CD4-positive, CD25-positive, alpha-beta regulatory T cell (primary cell): ENCODE results near the gene MYO7A. TPM values are rescaled to one million over a fixed set of nuclear protein-coding genes. Genes with fewer than 3 reads are reported as not detected.
A peak's percentile ranks its signal among the peaks of the same experiment; 100 is the strongest.

Source experiments
- ATAC-seq, 2 donors: fragments of 150-1000 bp; cut with Tn5 transposase; one replicate each; pipeline ENCODE4 v1.10.0; 2021; ENCODE audit warnings: low read depth in 2 of 2, moderate number of reproducible peaks in 2 of 2, moderate library complexity in 1 of 2
- DNase-seq, 3 donors: peaks; one replicate each; pipeline versions ENCODE4 v3.0.0 to v3.0.0-alpha.2; 2012 to 2022; ENCODE audit warnings: mixed read lengths in 1 of 3
- H3K27ac ChIP-seq: one replicate; pipeline ENCODE4 v1.7.0; 2013; ENCODE audit warnings: mild to moderate bottlenecking, low read length; ENCODE audit not compliant: insufficient read depth, poor library complexity, severe bottlenecking
- H3K27me3 ChIP-seq: one replicate; pipeline ENCODE4 v1.7.0; 2013; ENCODE audit warnings: low read length; ENCODE audit not compliant: control insufficient read depth, insufficient read depth
- H3K36me3 ChIP-seq: one replicate; pipeline ENCODE4 v1.7.0; 2013; ENCODE audit warnings: mild to moderate bottlenecking, low read length, moderate library complexity; ENCODE audit not compliant: control insufficient read depth, insufficient read depth
- H3K4me1 ChIP-seq: 2 replicates; pipeline ENCODE4 v1.7.0; 2013; ENCODE audit warnings: mild to moderate bottlenecking, low read length; ENCODE audit not compliant: insufficient read depth, control insufficient read depth, poor library complexity, severe bottlenecking
- H3K4me3 ChIP-seq: one replicate; pipeline ENCODE4 v1.7.0; 2013; ENCODE audit warnings: low read depth, mild to moderate bottlenecking, low read length, moderate library complexity
- H3K9me3 ChIP-seq, 2 experiments: 1 replicate in 1 of 2; 2 replicates in 1 of 2; pipeline ENCODE4 v1.7.0; 2013; ENCODE audit warnings: low read length in 2 of 2, mild to moderate bottlenecking in 1 of 2, moderate library complexity in 1 of 2; ENCODE audit not compliant: control insufficient read depth in 2 of 2
- H3K27ac Mint-ChIP-seq, 3 donors: one replicate each; pipeline ENCODE4 v1.8.0; 2020 to 2022; ENCODE audit warnings: mild to moderate bottlenecking in 3 of 3, mixed read lengths in 3 of 3, moderate library complexity in 2 of 3
- H3K27me3 Mint-ChIP-seq: one replicate; pipeline ENCODE4 v1.8.0; 2022; ENCODE audit warnings: mild to moderate bottlenecking, mixed read lengths
- H3K36me3 Mint-ChIP-seq: one replicate; pipeline ENCODE4 v1.8.0; 2020; ENCODE audit warnings: mixed read lengths
- H3K4me1 Mint-ChIP-seq, 4 donors: one replicate each; pipeline ENCODE4 v1.8.0; 2020 to 2022; ENCODE audit warnings: mixed read lengths in 4 of 4, mild to moderate bottlenecking in 1 of 4
- H3K4me3 Mint-ChIP-seq, 4 donors: one replicate each; pipeline ENCODE4 v1.8.0; 2020 to 2022; ENCODE audit warnings: mild to moderate bottlenecking in 4 of 4, mixed read lengths in 4 of 4, moderate library complexity in 3 of 4
- H3K9me3 Mint-ChIP-seq, 7 donors: one replicate each; pipeline ENCODE4 v1.8.0; 2020 to 2022; ENCODE audit warnings: mixed read lengths in 7 of 7, mild to moderate bottlenecking in 3 of 7, moderate library complexity in 2 of 7
- polyA plus RNA-seq, 4 donors: library from polyadenylated mRNA; unstranded; fragments of 300-500 nt; fragmentation: Illumina TruSeq; gene quantifications; one replicate each; pipeline ENCODE4 v1.2.3, GENCODE V29; 2021
- total RNA-seq: library from RNA; stranded (reverse); gene quantifications from one replicate; pipeline ENCODE4 v1.2.3, GENCODE V29; 2022

Gene MYO7A
- total and polyA plus RNA-seq, 5 donors from 2014 or later = 0.12 to 0.84 (median 0.18) TPM; not detected in 1

GRCh38 chr11:77212314-77213007 is 84.4 kb downstream of the MYO7A start:
- Mint-ChIP-seq H3K27me3 (no peaks in the 10 kb centered on the region), H3K4me1 (no peaks in the 10 kb centered on the region), H3K36me3 (no peaks in the 10 kb centered on the region), H3K4me3 (no peak overlapping the region), H3K27ac (no peak overlapping the region), H3K9me3 (no peaks in the 10 kb centered on the region)
- H3K4me1 ChIP-seq = no peaks in the 10 kb centered on the region
- no peak for ATAC-seq
- H3K9me3 ChIP-seq = no peaks in the 10 kb centered on the region
- H3K4me3 ChIP-seq = no peak overlapping the region
- no peak overlapping the region for H3K27ac ChIP-seq
- no peaks in the 10 kb centered on the region for H3K27me3 ChIP-seq
- no peaks in the 10 kb centered on the region for H3K36me3 ChIP-seq
- DNase-seq = no peak

- Histone ChIP-seq H3K36me3 (no peaks in the 10 kb centered on the region), H3K4me1 (no peaks in the 10 kb centered on the region), H3K9me3 (no peaks in the 10 kb centered on the region), H3K27ac (no peak overlapping the region), H3K27me3 (no peaks in the 10 kb centered on the region), H3K4me3 (no peak overlapping the region)
- ATAC-seq (no peak), DNase-seq (no peak)
- Mint-ChIP-seq H3K4me1 (no peaks in the 10 kb centered on the region), H3K9me3 (no peaks in the 10 kb centered on the region), H3K36me3 (no peaks in the 10 kb centered on the region), H3K4me3 (no peak overlapping the region), H3K27ac (no peak overlapping the region), H3K27me3 (no peaks in the 10 kb centered on the region)
Observed at GRCh38 chr11:77213029-77213579, 85.1 kb downstream of the MYO7A start.

- H3K4me3 Mint-ChIP-seq = no peak overlapping the region
- no peak for DNase-seq
- Histone ChIP-seq H3K27ac (no peak overlapping the region), H3K9me3 (no peaks in the 10 kb centered on the region), H3K4me3 (no peak overlapping the region), H3K27me3 (no peaks in the 10 kb centered on the region), H3K4me1 (no peaks in the 10 kb centered on the region), H3K36me3 (no peaks in the 10 kb centered on the region)
- H3K9me3 Mint-ChIP-seq = no peaks in the 10 kb centered on the region
- no peaks in the 10 kb centered on the region for H3K4me1 Mint-ChIP-seq
- ATAC-seq = no peak
- no peaks in the 10 kb centered on the region for H3K27me3 Mint-ChIP-seq
- no peaks in the 10 kb centered on the region for H3K36me3 Mint-ChIP-seq
- H3K27ac Mint-ChIP-seq = peak overlapping the region in 1 of 3 donors; percentile 4
Observed at GRCh38 chr11:77213589-77214428, 85.8 kb downstream of the MYO7A start.

- no peaks in the 10 kb centered on the region for H3K27me3 ChIP-seq
- H3K9me3 ChIP-seq = no peaks in the 10 kb centered on the region
- Mint-ChIP-seq H3K4me1 (no peaks in the 10 kb centered on the region), H3K4me3 (no peak overlapping the region), H3K36me3 (no peaks in the 10 kb centered on the region), H3K27me3 (no peaks in the 10 kb centered on the region), H3K27ac (no peak overlapping the region), H3K9me3 (peaks cover 0 to 3% (median 0%) of the 10 kb centered on the region in 7 donors)
- DNase-seq = no peak
- no peak for ATAC-seq
- H3K27ac ChIP-seq = no peak overlapping the region
- H3K4me1 ChIP-seq = no peaks in the 10 kb centered on the region
- H3K4me3 ChIP-seq = no peak overlapping the region
- H3K36me3 ChIP-seq = no peaks in the 10 kb centered on the region
Observed at GRCh38 chr11:77214557-77214956, 86.5 kb downstream of the MYO7A start.

GRCh38 chr11:77215106-77215505 is 87.1 kb downstream of the MYO7A start:
- Mint-ChIP-seq H3K4me1 (no peaks in the 10 kb centered on the region), H3K9me3 (peaks cover 0 to 6% (median 0%) of the 10 kb centered on the region in 7 donors), H3K27me3 (no peaks in the 10 kb centered on the region), H3K27ac (no peak overlapping the region), H3K36me3 (no peaks in the 10 kb centered on the region), H3K4me3 (no peak overlapping the region)
- Histone ChIP-seq H3K27me3 (no peaks in the 10 kb centered on the region), H3K9me3 (no peaks in the 10 kb centered on the region), H3K4me3 (no peak overlapping the region), H3K36me3 (no peaks in the 10 kb centered on the region), H3K4me1 (no peaks in the 10 kb centered on the region), H3K27ac (no peak overlapping the region)
- ATAC-seq (no peak), DNase-seq (no peak)

- Mint-ChIP-seq H3K36me3 (no peaks in the 10 kb centered on the region), H3K4me1 (no peaks in the 10 kb centered on the region), H3K4me3 (no peak overlapping the region), H3K9me3 (peaks cover 0 to 6% (median 0%) of the 10 kb centered on the region in 7 donors), H3K27ac (no peak overlapping the region), H3K27me3 (no peaks in the 10 kb centered on the region)
- Histone ChIP-seq H3K36me3 (no peaks in the 10 kb centered on the region), H3K27me3 (no peaks in the 10 kb centered on the region), H3K4me1 (no peaks in the 10 kb centered on the region), H3K27ac (no peak overlapping the region), H3K4me3 (no peak overlapping the region), H3K9me3 (no peaks in the 10 kb centered on the region)
- DNase-seq (no peak), ATAC-seq (no peak)
Observed at GRCh38 chr11:77217156-77217555, 89.1 kb downstream of the MYO7A start.

GRCh38 chr11:77223797-77224196 is 95.8 kb downstream of the MYO7A start:
- Mint-ChIP-seq H3K27ac (no peak overlapping the region), H3K27me3 (peaks cover 11% of the 10 kb centered on the region), H3K4me3 (no peak overlapping the region), H3K9me3 (peaks cover 0 to 6% (median 2%) of the 10 kb centered on the region in 7 donors), H3K4me1 (no peaks in the 10 kb centered on the region), H3K36me3 (no peaks in the 10 kb centered on the region)
- H3K9me3 ChIP-seq = no peaks in the 10 kb centered on the region
- H3K4me1 ChIP-seq = no peaks in the 10 kb centered on the region
- no peak overlapping the region for H3K27ac ChIP-seq
- ATAC-seq = no peak
- no peaks in the 10 kb centered on the region for H3K36me3 ChIP-seq
- no peak overlapping the region for H3K4me3 ChIP-seq
- no peak for DNase-seq
- H3K27me3 ChIP-seq = peaks cover 4% of the 10 kb centered on the region
